Lower leg skin (tissue), 4 donors: ENCODE results near the gene CA10. TPM values are rescaled to one million over a fixed set of nuclear protein-coding genes. Genes with fewer than 3 reads are reported as not detected.

ENCODE experiments used
- DNase-seq, 2 donors: peaks; one replicate each; pipeline ENCODE4 v3.0.0-alpha.2; 2019; ENCODE audit warnings: low spot score in 2 of 2
- H3K4me3 ChIP-seq: fragments of 200-600 bp; sonication (generic); 2 replicates; pipeline ENCODE4 v1.5.1; 2017; ENCODE audit warnings: mild to moderate bottlenecking, low read depth; ENCODE audit not compliant: poor library complexity, severe bottlenecking
- CTCF ChIP-seq, 3 donors: fragments of 450-650 bp; IDR thresholded peaks; one replicate each; pipeline ENCODE4 v1.5.1; 2016; ENCODE audit warnings: antibody characterized with exemption in 3 of 3, mild to moderate bottlenecking in 3 of 3, moderate library complexity in 2 of 3
- POLR2A ChIP-seq, 2 donors: fragments of 450-650 bp; IDR thresholded peaks; one replicate each; pipeline ENCODE4 v1.6.1; 2016 to 2017; ENCODE audit warnings: antibody characterized with exemption in 2 of 2, mild to moderate bottlenecking in 1 of 2, moderate library complexity in 1 of 2
- WGBS, 2 donors: methylation state at CpG; one replicate each; pipeline ENCODE4 v1.1.5; 2018; 5-methylcytosine and 5-hydroxymethylcytosine counted together
- intact Hi-C: fragments of 100-400 bp; cut with DNase I; formaldehyde crosslinking; loops from one replicate; pipeline ENCODE4 v1.15.0; 2023; ENCODE audit warnings: low total_unique reads
- total RNA-seq, 4 donors: library from RNA; depleted of rRNA; stranded (reverse); fragments of >200 nt; gene quantifications; one replicate each; pipeline ENCODE4 v1.1.0, GENCODE V29; 2016

The CA10 gene
- total RNA-seq, 4 donors from 2014 or later, result not detected

- no peak for DNase-seq
- H3K4me3 ChIP-seq, result no peak overlapping the region
- TF ChIP-seq POLR2A (IDR thresholded peaks at IDR 0.05) (no peak), CTCF (IDR thresholded peaks at IDR 0.05) (no peak)
- intact Hi-C loops, result no loop called here
- 84 to 86% methylated on average over 2 of the region's 2 CpGs for WGBS, 2 donors
These were observed 571.0 kb downstream of the CA10 start for GRCh38 chr17:51587516-51587915.

- H3K4me3 ChIP-seq, result no peak overlapping the region
- TF ChIP-seq CTCF (IDR thresholded peaks at IDR 0.05) (no peak), POLR2A (IDR thresholded peaks at IDR 0.05) (no peak)
- WGBS, 2 donors, result 28 to 39% methylated on average over 4 of the region's 4 CpGs
- no peak for DNase-seq
- intact Hi-C loops, result no loop called here
These were observed 572.9 kb downstream of the CA10 start for GRCh38 chr17:51585514-51586104.

- intact Hi-C loops, result no loop called here
- no peak overlapping the region for H3K4me3 ChIP-seq
- TF ChIP-seq CTCF (IDR thresholded peaks at IDR 0.05), result no peak
- no peak for TF ChIP-seq POLR2A (IDR thresholded peaks at IDR 0.05)
- WGBS, 2 donors, result 72 to 78% methylated on average over 3 of the region's 3 CpGs
- no peak for DNase-seq
These were observed 577.6 kb downstream of the CA10 start for GRCh38 chr17:51580869-51581268.
